ENCODE results near the gene ACVRL1.

- TF ChIP-seq CREM (IDR thresholded peaks at IDR 0.05; ENCODE audit: low read depth) = no peak
- no peak for TF ChIP-seq FOS (IDR thresholded peaks at IDR 0.05; ENCODE audit: borderline replicate concordance, extremely low read depth, insufficient read length)
- TF ChIP-seq CTCF (IDR thresholded peaks at IDR 0.05 in 2 of 3, conservative IDR thresholded peaks at IDR 0.05 in 1 of 3; ENCODE audit: control insufficient read depth in 2 of 3, extremely low read depth in 1 of 3, insufficient read depth in 1 of 3, low read depth in 3 of 3, low read length in 3 of 3) = no peak
- TF ChIP-seq RCOR1 (conservative IDR thresholded peaks at IDR 0.05; ENCODE audit: low read depth, low read length) = no peak
- no peak for TF ChIP-seq EP300 (IDR thresholded peaks at IDR 0.05; ENCODE audit: borderline replicate concordance in 1 of 2, control insufficient read depth in 1 of 2, low read depth in 2 of 2, low read length in 2 of 2)
- TF ChIP-seq PBX3 (IDR thresholded peaks at IDR 0.05; ENCODE audit: insufficient replicate concordance, low read depth, low read length) = no peak
- TF ChIP-seq NR2F1 (conservative IDR thresholded peaks at IDR 0.05) = no peak
- TF ChIP-seq ATF3 (IDR thresholded peaks at IDR 0.05; ENCODE audit: borderline replicate concordance, extremely low read depth, low read depth, low read length) = no peak
- no peak for TF ChIP-seq GATAD2B (conservative IDR thresholded peaks at IDR 0.05; ENCODE audit: low read depth)
- TF ChIP-seq POLR2AphosphoS2 (IDR thresholded peaks at IDR 0.05; ENCODE audit: low read depth, low read length) = no peak
- TF ChIP-seq SIX5 (IDR thresholded peaks at IDR 0.05; ENCODE audit: low read depth, low read length, severe bottlenecking) = no peak
Measured at GRCh38 chr12:51895378-51896135, 11.7 kb upstream of the ACVRL1 start.

All from GM12878 (cell line).